Measurements from ENCODE around the gene FUCA1. TPM values are rescaled to one million over a fixed set of nuclear protein-coding genes. Genes with fewer than 3 reads are reported as not detected.
A peak's percentile ranks its signal among the peaks of the same experiment; 100 is the strongest.
"Not testable (repeated sequence)": the region's sequence is repeated elsewhere in the genome, so short reads cannot be mapped to it uniquely, and the experiment has no call there.

The FUCA1 gene
- 17.1 and 18.4 TPM in 2 replicates for total RNA-seq
- 10.4 TPM for polyA plus RNA-seq (2012)

DNA sequence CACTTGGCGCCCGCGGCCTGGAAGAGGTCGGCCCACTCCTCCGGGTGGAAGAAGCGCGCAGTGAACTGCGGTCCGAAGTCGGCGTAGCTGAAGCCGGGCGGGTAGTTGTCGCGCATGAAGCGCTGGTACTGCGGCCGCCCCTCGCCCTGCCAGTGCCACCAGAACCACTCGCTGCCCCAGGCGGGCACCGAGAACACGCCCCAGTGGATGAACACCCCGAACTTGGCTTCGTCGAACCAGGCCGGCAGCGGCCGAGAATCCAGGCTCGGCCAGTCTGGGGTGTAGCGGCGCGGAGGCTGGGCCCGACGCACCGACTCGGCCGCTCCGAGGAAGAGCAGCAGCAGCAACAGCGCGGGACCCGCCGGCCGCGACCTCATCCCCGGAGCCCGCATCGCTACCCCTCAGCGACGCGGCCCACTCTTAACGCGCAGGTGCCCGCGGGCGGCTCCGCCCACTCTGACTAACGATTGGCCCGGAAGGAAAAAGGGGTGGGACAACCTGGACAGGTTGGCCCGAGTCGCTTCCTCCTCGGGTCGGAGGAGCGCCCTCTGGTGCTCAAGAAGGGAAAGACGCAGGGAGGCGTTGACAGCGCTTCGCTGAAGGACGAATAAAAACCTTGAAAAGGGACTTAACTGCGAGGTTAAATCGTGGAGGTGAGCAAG is at the start of gene FUCA1:
FUCA1 (minus strand) TSS at position 396 of the 662 bp plus-strand sequence; CDS start at position 392, 4 bp downstream.
- DNase-seq (ENCODE audit: low read depth) = peak; percentile 90

DNA sequence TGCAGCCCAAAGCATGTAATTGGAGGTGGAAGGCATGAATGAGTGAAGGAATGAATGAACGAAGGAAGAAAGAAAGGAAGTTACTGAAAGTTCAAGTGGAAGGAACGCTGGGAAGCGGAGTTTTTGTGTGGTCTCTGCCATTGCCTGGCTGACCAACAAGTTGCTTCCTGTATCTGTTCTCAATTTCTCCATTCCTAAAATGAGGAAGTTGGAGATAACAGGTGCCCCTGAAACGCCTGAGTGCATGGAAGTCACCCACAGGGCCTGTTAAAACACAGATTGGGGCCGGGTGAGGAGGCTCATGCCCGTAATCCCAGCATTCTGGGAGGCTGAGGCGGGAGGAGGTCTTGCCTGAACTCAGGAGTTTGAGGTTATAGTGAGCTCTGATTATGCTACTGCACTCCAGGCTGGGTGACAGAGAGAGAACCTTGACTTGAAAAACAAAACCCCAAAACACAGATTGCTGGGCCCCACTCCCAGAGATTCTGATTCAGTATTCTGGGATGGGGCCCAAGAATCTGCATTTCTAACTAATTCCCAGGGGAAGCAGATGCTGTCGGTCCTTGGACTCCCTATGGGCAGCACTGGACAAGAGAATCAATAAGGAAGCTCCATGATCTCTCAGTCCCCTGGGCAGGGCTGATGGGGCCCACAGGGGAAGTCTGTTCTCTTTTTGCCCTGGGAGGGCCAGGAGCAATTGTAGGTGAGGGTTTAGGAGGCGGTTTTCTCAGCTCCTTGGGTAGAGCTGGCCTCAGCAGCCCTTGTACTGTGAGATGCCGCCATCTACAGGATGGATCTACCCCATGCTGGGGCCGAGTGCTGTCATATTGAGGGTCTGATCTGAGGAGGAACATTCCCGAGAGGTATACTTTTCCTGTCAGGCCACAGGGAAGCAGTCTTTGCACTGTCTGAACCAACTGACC is 48.4 kb upstream of the FUCA1 start:
- DNase-seq (ENCODE audit: low read depth) = peak; percentile 62

DNA sequence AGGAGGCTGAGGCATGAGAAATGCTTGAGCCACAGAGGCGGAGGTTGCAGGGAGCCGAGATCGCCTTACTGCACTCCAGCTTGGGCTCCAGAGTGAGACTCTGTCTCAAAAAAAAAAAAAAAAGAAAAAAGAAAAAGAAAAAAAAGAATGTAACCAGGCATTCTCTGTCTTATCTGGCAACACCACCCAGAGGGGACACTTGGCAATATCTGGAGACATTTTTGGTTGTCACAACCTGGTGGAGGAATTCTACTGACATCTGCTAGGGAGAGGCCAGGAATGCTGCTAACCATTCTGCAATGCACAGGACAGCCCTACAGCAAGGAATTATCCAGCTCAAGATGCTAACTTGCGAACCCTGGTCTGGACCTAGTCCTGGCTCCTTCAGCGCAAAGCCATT is 47.4 kb upstream of the FUCA1 start:
- no peak for DNase-seq (ENCODE audit: low read depth)

DNA sequence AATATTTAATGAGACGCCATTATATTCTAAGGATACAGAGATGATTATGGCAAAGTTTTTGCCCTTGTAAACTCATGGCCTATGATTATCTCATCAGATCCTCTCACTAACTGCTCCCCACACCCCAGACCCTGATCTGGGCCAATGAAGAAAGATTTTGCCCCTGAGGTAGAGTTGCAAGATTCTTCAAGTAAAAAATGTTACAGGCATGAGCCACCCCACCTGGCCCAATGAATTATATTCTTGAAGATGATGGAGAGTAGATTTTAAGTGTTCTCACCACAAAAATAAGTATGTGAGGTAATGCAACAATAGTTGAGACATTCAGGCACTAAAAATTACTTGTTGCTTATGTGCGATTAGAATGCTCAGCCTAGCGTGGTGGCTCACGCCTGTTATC is 46.8 kb upstream of the FUCA1 start:
- no peak for DNase-seq (ENCODE audit: low read depth)

DNA sequence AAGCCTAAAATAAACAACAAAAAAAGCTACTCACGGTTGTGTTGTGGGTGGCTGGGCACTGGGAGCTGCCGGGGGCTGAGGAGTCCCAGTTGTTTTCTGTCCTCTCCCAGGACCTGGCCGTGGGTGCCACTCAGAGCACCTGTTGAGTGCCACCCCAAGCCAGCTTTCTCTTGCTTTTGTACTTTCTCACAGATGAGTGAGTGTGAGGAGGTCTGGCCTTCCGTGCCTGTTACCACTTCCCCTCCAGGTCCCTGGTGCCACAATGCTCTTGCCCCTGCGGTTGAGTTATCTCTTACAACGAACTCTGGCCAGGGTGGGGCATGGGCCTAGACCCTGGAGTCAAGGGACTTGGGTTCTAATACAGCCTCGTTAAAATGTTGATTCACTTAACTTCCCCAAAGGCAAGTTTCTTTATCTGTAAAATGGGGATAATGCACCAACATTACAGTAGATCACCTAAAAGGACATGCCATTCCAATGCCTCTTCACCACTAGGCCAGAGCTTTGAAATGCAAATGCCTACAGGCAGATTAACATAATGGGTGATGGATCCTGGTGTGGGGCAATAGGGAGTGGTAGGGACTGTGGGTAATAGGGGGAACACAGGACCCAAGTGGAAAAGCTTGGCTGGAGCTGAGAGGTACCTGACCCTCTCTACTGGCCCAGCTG is 45.3 kb upstream of the FUCA1 start, which contains the start of gene CNR2:
CNR2 (minus strand) TSS at position 151 of the 669 bp plus-strand sequence. CDS start 37,745 bp downstream, outside the sequence.
- DNase-seq (ENCODE audit: low read depth) = no peak

DNA sequence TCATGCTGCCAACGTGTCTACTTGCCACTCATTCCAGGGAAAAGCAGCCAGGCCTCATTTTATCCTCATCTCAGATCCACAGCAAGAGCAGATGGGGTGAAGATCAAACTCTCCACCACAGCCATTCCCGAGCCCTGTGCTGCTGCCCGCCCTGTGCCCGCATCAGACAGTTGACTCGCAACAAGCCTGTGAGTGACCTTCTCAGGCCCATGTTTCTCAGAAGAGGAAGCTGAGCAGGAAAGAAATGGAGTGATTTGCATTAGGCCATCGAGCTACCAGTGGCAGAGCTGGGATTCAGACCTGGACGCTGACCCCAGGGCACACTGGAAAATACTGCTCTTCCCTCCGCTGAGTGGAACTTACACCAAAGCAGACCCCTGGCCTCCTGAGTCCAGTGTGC is 43.8 kb upstream of the FUCA1 start:
- no peak for DNase-seq (ENCODE audit: low read depth)

DNA sequence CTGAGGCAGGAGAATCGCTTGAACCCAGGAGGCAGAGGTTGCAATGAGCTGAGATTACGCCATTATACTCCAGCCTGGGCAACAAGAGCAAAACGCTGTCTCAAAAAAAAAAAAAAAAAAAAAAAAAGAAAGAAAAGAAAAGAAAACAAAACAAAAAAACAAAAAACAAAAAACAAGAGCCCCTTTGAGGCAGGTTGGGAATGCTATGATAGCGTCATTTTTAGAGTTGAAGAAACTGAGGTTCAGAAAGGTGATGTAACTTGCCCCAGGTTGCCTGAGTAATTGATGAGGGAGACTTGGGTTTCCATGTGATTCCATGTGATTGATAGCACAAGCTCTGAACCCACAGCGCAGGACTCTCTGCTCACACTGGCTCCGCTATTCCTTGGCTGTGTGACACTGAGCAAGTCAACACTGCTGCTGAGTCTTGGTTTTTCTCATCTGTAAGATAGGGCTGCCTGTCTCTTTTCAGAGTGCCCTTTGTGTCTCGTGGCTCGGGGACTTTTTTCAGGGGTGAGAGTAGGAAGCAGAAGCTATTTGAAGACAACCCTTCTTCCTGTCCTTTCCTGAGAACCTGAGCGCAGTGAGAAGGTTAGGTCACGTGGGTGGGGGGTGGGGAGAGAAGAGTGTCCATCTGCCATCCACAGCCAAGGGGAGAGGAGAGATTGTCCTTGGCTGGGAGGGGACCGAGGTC is 42.6 kb upstream of the FUCA1 start:
- no peak for DNase-seq (ENCODE audit: low read depth)

DNA sequence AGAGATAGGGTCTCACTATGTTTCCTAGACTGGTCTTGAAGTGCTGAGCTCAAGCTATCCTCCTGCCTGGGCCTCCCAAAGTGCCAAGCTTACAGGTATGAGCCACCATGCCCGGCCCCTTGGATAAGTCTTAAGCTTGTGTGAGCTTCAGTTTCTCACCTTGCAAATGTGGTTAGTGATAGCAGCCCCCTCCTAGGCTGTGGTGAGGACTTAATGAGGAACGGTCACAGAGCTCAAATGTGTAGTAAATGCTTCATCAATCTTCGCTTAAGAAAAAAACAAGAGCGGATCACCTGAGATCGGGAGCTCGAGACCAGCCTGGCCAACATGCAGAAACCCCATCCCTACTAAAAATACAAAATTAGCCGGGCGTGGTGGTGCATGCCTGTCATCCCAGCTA is 42.1 kb upstream of the FUCA1 start:
- DNase-seq (ENCODE audit: low read depth) = no peak

DNA sequence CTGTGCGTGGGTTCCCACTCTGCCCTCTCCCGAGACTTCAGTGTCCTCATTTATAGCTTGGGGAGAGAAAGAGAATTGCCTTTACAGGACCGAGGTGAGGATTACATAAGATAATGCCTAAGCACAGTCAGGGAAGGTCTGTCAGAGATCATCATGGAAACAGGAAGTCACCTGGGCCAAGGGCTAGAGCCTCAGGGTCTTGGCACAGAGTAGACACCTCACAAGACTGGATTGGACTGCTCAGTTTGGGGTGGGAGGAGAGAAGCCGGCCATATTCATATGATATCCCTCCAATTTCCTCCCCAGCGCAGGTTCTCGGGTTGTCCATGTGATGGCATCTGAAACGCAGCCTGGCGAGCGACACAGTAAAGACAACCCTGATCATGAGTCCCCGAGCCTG is 41.3 kb upstream of the FUCA1 start:
- DNase-seq (ENCODE audit: low read depth) = no peak

DNA sequence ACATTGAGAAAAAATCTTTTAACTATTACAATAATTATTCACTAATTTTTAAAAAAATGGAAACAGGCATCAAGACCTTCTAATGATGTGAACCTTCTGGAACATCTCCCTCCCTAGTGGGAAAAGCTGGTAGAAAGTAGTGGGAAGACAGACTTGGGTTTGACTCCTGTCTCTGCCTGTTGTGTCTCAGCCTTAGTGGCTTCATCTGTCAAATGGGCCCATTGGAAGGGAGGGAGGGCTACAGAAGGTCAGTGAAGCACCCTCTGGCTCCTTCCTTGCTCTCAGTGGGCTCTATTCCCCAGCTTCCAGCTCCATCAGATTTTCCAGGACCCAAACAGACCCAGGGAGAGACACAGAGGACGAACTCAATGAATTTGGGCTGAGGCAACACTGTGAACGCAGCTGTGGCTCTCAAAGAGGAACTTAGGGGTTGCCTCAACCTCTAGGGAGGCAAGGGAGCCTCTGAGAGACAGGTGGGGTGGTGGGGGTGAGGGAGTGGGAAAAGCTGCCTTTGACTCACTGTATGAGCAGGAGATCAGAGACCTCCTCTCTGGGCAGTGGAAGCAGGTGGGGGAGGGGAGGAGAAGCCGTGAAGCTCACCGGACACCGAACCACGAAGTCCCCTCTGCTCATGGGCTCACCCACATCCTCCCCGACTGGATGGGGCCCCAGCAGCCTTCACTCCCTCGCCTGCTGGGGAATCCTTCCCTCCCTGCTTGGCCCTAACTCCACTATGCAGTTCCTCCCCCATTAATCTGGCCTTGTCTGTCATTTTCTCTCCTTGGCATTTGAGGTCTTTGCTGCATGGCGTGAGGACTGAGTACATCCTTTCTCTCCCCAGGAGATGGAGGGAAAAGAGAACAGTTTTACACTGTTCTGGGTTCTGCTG is 40.6 kb upstream of the FUCA1 start:
- no peak for DNase-seq (ENCODE audit: low read depth)

DNA sequence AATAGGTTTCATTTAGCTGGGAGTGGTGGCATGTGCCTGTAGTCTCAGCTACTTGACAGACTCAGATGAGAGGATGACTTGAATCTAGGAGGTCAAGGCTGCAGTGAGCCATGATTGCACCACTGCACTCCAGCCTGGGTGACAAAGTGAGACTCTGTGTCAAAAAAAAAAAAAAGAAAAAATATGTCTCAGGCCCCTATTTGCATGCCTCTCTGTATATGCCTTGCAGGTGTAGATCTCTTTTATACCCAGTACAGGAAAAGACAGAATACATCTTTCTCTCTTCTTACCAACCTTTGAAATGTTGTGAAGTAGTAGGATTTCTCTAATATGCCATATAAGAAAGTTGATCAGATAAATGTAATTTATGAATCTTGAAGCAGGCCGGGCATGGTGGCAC is 38.6 kb upstream of the FUCA1 start:
- DNase-seq (ENCODE audit: low read depth) = no peak

DNA sequence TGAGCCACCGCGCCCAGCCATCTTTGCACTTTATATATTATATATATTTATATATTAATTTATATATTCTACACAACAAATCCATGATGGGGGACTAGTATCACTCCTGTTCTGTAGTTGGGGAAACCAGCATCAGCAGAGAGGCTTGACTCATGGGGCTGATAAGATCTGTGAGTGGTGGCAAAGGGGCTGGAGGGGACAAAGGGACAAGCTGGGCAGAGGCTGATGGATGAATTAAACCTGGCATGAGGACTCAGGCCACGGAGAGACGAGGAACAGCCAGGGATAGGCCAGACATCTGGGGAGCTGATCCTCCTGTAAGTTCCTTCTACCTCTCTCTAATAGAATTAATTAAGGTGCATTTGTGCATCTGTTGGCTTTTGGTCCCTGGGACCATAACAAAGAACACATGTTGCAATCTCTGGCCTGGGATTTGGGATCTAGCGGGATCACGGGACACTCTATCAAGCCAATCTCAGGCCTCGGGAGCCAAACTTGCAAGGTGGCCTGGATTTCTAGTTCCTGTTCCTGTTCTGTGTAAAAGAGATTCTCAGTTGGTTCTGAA is 37.5 kb upstream of the FUCA1 start:
- DNase-seq (ENCODE audit: low read depth) = no peak

DNA sequence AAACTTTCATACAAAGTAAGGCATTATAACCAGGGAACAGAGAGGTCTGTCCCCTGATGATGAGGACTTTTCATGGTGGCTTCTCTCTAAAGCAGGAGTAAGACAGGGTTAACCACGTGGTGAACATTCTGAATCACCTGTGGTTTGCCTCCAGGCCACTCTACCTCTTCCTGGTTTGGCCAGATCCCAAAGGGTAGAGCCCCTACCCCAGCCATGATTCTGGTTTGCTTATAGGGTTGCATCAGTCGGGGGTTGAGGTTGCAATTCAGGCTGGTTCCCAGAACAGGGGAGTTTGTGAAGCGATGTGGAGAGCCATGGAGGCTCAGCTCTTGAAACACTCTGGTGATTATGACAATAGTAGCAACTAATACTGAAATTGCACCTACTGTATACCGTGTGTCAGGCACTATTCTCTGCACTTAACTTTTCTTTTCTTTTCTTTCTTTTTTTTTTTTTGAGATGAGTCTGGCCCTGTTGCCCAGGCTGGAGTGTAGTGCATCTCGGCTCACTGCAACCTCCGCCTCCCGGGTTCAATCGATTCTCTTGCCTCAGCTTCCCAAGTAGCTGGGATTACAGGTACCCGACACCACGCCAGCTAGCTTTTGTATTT is 36.8 kb upstream of the FUCA1 start:
- DNase-seq (ENCODE audit: low read depth) = no peak

DNA sequence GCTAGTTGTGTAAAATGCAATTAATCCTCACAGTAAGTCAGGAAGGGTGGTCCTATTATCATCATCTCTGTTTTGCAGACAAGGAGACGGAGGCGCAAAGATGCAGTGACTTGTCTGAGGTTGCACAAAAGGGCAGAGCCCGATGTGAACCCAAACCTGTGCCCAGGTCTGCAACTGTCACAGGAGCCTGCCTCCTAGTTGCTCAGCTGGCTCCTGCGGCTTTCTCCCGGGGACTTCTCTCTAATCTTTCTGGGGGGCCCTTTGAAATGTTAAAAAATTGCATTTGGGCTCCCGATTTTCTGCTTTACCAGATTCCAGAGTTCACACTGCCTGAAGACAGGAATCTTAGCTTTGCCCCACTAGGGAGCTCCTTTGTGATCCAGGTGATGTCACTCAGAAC is 35.7 kb upstream of the FUCA1 start:
- no peak for DNase-seq (ENCODE audit: low read depth)

DNA sequence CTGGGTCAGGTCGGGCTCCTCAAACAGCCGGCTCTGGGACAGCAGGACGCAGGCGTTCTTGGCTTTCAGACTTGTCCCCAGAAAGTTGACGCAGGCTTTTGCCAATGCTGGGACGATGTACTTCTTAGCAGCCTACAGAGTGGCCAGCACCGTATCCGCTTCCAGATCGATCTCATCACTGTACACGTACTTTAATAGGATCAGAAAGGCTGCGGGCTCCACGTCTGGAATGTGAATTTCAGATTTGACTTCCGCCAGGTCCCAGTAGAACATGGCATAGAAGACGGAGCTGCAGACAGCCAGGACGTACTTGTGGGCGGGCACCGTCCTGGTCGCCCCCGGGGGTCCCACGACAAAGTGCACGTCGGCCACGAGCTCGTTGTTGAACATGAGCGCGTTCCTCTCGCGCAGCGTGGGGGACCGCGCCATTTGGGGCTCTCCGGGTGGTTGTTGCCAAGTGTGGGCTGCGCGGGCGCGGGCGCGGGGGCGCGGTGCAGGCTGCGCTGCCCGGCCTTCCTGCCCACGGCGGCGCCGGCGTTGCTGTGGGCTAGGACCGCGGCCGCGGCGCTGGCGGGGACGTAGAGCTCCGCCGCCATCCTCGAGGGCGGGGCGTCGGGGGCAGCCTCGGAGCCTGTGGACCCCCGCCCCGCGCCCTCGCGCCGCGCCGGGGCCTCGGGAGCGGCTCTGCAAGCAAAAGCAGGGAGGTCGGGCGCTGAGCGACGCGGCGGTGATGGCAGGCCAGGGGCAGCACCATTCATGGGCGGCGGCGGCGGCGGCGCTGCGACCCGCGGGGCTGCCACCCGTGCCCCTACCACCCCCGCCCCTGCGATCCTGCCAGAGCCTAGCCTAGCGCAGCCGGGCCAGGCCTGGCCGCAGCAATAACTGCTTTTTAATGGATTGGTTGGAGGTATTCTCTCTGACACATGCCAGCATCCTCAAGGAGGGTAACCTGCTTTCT is 34.5 kb upstream of the FUCA1 start:
- no peak for DNase-seq (ENCODE audit: low read depth)

DNA sequence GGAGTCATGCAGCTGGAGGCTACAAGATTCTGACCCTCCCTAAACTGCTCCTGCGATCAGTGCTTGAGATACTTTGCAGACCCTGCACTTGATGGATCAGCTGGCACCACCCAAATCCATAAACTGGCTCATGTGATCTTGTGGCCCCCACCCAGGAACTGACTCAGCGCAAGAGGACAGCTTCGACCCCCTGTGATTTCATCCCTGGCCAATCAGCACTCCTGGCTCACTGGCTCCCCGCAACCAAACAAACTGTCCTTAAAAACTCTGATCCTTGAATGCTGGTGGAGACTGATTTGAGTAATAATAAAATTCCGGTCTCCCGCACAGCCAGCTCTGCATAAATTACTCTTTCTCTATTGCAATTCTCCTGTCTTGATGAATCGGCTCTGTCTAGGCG is 31.9 kb upstream of the FUCA1 start:
- DNase-seq (ENCODE audit: low read depth) = not testable (repeated sequence)

DNA sequence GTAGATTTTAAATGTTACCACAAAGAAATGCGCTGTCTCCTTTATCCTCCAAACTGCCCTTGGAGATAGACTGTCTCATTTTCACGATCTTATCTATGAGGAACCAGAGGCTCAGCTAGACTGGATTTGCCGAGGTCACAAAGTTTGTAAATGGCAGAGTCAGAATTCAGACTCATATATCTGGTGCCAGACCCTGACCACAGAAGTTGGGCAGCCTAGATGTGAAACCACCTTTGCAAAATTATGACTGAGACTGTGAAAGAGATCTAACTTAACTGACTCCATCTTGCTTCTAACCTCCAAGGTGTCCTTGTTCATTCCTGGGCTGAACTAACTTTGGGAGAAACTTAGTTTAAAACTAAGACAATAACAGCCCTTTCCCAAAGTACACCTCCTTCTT is 31.0 kb upstream of the FUCA1 start:
- no peak for DNase-seq (ENCODE audit: low read depth)

DNA sequence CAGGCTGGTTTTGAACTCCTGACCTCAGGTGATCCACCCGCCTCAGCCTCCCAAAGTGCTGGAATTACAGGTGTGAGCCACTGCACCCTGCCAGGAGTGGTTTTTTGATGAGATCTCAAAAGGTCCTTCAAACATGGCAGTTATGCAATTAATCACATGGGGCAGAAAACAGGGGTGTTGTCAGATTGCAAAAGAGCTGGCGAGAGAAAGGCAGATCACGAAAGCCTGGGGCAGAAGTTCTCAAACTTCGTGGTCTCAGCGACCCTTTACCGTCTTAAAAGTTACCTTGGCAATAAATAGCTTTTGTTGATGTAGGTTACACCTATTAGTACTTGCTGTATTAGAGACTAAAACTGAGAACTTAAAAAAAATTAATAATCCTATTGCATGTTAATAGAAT is 29.0 kb upstream of the FUCA1 start:
- no peak for DNase-seq (ENCODE audit: low read depth)

All from myocyte (in vitro differentiated cells).